IPS-15b (cell line): ENCODE measurements around the gene CXCL1.
"Not testable (repeated sequence)": the region's sequence is repeated elsewhere in the genome, so short reads cannot be mapped to it uniquely, and the experiment has no call there.

ENCODE experiments used
- H3K27me3 ChIP-seq: one replicate; pipeline ENCODE4 v1.6.1; 2013; ENCODE audit warnings: low read length; ENCODE audit not compliant: control insufficient read depth, insufficient read depth
- H3K36me3 ChIP-seq: one replicate; pipeline ENCODE4 v1.6.1; 2013; ENCODE audit warnings: low read length; ENCODE audit not compliant: control insufficient read depth, insufficient read depth
- H3K4me1 ChIP-seq: one replicate; pipeline ENCODE4 v1.6.1; 2013; ENCODE audit warnings: mild to moderate bottlenecking, low read length; ENCODE audit not compliant: control insufficient read depth, insufficient read depth
- H3K4me3 ChIP-seq: one replicate; pipeline ENCODE4 v1.5.1; 2013; ENCODE audit warnings: low read depth, low read length
- H3K9ac ChIP-seq: one replicate; pipeline ENCODE4 v1.6.1; 2013; ENCODE audit warnings: low read depth, mild to moderate bottlenecking, low read length
- H3K9me3 ChIP-seq: one replicate; pipeline ENCODE4 v1.6.1; 2013; ENCODE audit warnings: mild to moderate bottlenecking, low read length; ENCODE audit not compliant: control insufficient read depth, insufficient read depth

Gene CXCL1

DNA sequence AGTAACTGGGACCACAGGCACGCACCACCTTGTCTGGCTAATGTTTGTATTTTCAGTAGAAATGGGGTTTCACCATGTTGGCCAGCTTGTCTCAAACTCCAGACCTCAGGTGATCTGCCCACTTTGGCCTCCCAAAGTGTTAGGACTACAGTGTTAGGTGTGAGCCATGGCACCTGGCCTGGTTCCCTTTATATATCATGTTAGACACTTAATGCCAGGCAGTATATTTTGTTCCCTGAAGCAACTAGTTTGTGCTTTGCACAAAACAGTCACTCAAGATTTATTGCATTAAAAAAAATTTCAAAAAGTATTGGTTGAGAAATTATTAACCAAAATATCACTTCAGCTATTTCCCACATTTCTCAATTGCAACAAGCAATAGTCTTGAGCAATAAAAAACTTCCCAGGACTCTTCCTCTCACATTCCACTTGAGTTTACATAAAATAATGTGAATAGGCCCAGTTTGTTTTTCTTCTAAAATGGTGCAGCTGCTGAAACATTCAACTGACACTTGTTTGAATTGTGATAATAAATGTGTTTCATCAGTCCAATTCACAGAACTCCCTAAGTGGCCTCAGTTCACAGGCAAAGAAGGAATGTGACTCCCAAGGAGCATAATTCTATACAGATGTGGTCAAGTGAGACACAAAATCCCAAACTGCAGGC lies 22.7 kb downstream of the CXCL1 start:
- Histone ChIP-seq H3K9me3 (no peaks in the 10 kb centered on the region), H3K36me3 (no peaks in the 10 kb centered on the region), H3K9ac (no peak overlapping the region), H3K27me3 (no peaks in the 10 kb centered on the region), H3K4me3 (no peak overlapping the region), H3K4me1 (no peaks in the 10 kb centered on the region)

DNA sequence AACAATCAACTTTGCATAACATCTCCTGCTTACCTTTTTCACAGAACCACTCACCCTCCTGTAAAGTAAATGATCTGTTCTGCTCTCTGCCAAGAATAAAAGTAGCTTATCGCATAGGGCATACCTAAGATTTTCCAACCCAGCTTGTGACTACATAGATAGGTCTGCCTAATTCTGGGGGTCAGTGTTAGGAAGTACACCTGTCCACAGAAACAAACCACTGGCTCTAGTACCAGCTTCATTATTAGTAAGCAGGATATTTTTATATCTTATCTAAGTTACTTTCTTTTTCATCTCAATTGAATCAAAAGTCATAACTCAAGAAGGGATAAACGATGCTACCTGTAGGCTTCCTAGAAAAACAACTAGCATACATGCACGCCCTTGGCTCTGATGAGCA lies 23.8 kb downstream of the CXCL1 start:
- no peaks in the 10 kb centered on the region for H3K36me3 ChIP-seq
- H3K4me1 ChIP-seq = no peaks in the 10 kb centered on the region
- H3K9ac ChIP-seq = no peak overlapping the region
- H3K27me3 ChIP-seq = no peaks in the 10 kb centered on the region
- H3K9me3 ChIP-seq = no peaks in the 10 kb centered on the region
- no peak overlapping the region for H3K4me3 ChIP-seq

DNA sequence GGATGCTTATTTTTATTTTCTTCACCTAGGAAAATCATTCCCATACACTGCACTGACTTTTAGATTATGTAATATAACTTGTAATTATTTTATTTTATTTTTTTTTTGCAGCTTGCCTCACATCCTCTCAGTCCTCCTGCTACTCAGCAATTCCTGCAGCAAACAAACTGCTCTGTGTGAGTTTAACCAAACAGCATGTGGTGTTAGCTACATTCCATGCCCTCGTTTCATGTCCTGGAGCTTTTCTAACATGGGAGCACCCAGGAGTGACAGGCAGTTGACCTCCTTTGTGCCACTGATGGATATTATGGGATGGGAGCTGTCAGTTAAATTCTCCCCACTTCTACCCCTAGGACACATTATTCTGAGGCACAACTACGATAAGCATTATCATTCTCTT lies 24.8 kb downstream of the CXCL1 start:
- H3K27me3 ChIP-seq = no peaks in the 10 kb centered on the region
- H3K36me3 ChIP-seq = no peaks in the 10 kb centered on the region
- no peaks in the 10 kb centered on the region for H3K9me3 ChIP-seq
- no peak overlapping the region for H3K4me3 ChIP-seq
- H3K4me1 ChIP-seq = no peaks in the 10 kb centered on the region
- H3K9ac ChIP-seq = no peak overlapping the region

DNA sequence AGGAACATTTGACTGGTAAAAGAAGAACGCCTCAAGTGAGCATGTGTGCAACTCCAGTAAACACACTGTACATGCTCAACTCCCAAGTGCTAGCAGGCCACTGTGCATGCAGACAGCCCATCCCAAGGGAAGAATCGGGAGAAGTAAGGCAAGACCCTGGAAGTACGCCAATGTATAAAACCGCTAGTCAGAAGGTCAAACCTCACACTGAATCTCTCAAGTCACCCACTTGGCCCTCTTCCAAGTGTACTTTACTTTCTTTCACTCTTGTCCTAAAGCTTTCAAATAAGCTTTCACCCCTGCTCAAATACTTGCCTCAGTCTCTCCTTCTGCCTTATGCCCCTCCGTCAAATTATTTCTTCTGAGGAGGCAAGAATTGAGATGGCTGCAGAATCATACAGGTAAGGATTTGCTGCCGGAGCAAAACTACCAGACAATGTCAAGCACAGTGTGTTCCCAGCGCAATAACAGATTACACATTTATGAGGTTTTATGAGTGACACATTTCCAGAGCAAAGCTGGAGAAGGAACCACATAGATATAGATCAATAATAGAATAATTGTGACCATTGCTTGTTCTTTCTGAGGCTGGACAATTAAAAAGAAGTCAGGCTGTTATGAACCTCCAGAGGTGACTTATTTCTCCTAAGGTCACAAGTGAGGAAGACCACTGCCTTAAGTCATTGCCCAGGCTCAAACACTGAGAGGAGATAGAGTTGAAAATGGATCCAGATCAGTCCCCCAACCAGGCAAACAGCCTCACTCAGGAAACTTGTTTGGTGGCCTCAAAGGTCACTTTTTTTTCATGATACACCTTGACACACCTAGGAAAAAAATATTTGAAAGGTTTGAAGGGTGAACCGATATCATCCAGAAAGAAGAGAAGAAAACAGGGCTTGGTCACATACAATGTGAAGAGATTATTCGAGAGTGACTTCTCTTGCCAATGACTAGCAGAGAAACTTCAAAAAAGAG lies 26.3 kb downstream of the CXCL1 start:
- no peaks in the 10 kb centered on the region for H3K9me3 ChIP-seq
- H3K4me3 ChIP-seq = no peak overlapping the region
- no peaks in the 10 kb centered on the region for H3K36me3 ChIP-seq
- H3K4me1 ChIP-seq = no peaks in the 10 kb centered on the region
- H3K27me3 ChIP-seq = no peaks in the 10 kb centered on the region
- no peak overlapping the region for H3K9ac ChIP-seq

DNA sequence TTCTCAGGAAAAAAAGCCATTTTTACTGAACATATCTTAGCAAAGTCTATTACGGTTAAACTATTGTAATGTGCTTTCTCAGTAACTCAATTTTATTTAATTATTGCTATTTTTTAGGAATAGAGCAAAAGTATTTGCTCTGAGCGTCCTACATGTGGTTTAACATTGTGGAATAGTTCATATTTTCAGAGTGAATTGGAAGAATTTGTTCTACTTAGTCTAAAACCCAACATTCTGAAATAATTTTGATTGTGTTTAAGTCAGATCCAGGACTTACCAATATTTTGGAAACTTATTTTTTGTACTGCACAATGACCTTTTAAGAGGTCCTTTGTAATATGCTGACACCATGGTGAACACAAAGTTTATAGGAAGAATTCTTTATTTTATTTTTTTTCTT lies 27.2 kb downstream of the CXCL1 start:
- Histone ChIP-seq H3K27me3 (no peaks in the 10 kb centered on the region), H3K36me3 (no peaks in the 10 kb centered on the region), H3K4me3 (no peak overlapping the region), H3K9ac (no peak overlapping the region), H3K9me3 (no peaks in the 10 kb centered on the region), H3K4me1 (no peaks in the 10 kb centered on the region)

DNA sequence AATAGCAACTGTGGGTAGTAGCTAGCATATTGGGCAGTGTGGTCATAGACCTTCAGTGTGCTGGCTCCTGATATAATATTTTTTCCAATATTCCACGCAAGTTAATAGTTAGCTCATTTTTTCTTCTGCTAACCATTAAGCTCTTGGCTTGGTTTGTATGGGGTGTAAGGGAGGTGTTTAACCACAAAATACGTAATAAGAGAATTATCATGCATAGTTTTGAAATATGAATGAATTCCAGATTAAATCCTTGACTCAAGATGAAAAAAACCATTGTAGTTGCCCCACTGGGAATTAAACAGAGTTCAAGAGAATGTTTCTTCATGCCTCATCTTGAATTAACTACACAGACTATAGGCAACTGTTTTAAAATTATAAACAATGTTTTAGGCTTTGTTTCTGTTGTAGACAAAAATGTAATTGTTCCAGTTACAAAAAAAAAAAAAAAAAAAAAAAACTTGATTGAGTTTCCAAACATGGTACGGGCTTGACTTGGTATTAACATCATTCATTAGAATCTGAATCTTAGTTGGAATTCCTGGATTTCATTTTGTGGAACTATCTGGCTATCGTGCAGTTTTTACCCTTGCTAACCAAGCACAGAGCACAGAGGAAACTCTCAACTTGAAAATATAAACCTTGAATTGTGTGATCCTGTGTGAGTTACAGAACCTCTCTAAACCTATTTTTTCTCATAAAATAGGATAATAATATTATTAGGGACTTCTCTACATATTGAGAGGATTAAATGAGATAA lies 28.4 kb downstream of the CXCL1 start:
- no peak overlapping the region for H3K9ac ChIP-seq
- no peaks in the 10 kb centered on the region for H3K4me1 ChIP-seq
- H3K4me3 ChIP-seq = no peak overlapping the region
- no peaks in the 10 kb centered on the region for H3K9me3 ChIP-seq
- no peaks in the 10 kb centered on the region for H3K27me3 ChIP-seq
- no peaks in the 10 kb centered on the region for H3K36me3 ChIP-seq

DNA sequence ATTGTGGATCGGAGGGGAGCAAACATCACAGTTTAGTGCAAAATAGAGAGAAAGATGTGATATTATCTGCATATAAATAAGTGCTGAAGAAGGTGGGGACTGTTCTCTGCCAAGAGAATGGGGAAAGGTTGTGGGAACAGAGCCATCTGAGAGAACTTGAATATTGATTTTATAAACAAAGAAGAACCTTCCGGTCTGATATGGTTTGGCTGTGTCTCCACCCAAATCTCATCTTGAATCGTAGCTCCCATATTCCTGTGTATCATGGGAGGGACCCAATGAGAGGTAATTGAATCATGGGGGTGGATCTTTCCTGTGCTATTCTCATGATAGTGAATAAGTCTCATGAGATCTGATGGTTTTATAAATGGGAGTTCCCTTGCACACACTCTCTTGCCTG lies 30.1 kb downstream of the CXCL1 start:
- H3K36me3 ChIP-seq, H3K9me3 ChIP-seq, H3K27me3 ChIP-seq, H3K4me1 ChIP-seq, H3K9ac ChIP-seq, H3K4me3 ChIP-seq: not testable (repeated sequence)

DNA sequence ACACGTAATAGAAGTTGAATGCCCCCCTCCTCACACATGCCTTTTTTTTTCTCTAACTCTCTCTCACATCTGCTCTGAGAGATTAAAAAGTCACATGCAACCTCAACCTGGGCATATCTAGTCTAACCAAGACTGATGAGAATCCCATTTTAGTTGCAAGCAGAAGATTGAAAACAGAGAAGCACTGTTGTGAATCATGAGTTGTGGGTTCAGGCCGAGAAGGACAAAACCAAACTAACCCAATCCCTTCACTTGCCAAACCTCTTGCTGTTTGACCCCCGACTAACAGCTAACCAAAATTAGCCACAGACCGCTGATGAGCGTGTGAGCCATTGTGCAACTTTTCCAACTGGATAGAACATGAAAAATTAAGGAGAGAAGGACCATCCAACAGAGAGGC lies 31.8 kb downstream of the CXCL1 start:
- H3K9me3 ChIP-seq = no peaks in the 10 kb centered on the region
- no peaks in the 10 kb centered on the region for H3K36me3 ChIP-seq
- no peaks in the 10 kb centered on the region for H3K4me1 ChIP-seq
- no peak overlapping the region for H3K4me3 ChIP-seq
- H3K9ac ChIP-seq = no peak overlapping the region
- no peaks in the 10 kb centered on the region for H3K27me3 ChIP-seq

DNA sequence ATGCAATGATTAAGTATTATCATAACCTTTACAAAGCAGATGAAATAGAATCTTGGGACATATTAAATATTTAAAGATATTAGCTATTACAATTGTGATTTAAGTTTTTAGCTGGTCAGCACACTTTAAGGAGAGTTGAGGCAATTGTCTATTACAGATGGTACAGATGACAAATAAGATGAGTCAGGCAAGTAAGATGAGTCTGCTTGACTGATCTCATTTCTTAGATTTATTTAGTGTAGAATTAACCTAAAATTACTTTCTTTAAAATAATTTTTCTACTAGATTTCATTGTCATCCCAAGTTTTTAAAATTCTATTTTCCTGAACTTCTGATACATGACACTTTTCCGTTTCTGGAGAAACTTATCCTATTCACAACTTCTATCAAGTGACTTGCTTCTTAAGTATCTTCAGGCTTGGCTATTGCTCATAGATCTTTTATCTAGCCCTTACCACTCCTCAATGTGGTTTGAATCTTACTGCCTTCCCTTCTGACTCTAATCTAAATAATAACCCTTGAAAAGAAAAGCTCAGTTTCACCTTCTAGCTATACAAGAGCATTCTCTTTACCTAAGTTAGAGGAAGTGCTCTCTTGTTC lies 32.9 kb downstream of the CXCL1 start:
- H3K4me1 ChIP-seq = no peaks in the 10 kb centered on the region
- H3K4me3 ChIP-seq = no peak overlapping the region
- no peaks in the 10 kb centered on the region for H3K27me3 ChIP-seq
- H3K36me3 ChIP-seq = no peaks in the 10 kb centered on the region
- H3K9ac ChIP-seq = no peak overlapping the region
- no peaks in the 10 kb centered on the region for H3K9me3 ChIP-seq

DNA sequence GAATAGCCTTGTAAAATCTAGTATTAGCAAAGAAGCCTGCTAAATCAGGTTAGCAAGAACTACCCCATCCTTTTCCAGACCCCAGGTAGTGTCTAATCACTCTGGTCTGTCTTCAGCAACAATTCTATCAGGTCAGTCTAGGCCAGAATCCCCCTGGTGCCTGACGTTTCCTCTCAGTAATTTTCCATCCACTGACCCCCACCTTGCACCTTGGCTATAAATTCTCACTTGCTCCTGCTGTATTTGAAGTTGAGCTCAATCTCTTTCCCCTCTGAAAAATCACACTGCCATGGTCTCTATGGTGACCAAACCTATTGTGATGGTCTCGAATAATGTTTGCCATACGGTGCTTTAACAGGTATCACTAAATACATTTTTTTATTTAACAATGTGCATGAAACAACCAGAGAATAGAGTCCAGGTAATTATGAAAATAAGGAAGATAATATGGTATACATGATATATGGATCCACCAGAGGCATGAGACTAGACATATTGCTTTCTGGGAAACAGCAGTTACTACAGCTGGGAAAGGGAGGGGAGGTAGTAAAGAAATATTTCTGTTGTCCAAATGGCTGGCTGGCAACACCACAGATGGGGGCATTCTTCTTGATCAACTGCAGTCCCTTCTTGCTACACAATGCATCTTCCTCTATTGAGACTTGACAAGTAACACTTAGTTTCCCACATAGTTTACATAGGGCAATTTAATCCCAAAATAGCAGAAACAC lies 33.8 kb downstream of the CXCL1 start:
- Histone ChIP-seq H3K36me3 (no peaks in the 10 kb centered on the region), H3K27me3 (no peaks in the 10 kb centered on the region), H3K4me3 (no peak overlapping the region), H3K9ac (no peak overlapping the region), H3K9me3 (no peaks in the 10 kb centered on the region), H3K4me1 (no peaks in the 10 kb centered on the region)

DNA sequence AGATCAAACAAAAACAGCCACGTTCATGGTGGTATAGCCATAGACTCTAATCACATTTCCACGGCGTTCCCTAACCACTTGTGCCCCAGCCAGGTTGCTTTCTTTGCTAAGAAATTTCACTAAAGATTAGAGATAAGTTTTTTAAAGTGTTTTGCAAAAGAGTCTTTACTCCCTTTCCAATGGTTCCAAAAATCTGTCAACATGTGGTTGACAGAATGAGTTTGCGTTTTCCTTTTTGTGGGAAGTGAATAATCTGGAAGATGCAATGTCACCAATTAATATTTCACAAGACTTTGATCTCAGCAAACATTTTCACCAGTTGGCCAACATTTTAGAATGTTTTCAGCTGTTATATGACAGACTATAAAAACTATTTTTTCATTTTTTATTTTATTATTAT lies 35.3 kb downstream of the CXCL1 start:
- Histone ChIP-seq H3K27me3 (no peaks in the 10 kb centered on the region), H3K9me3 (no peaks in the 10 kb centered on the region), H3K4me1 (no peaks in the 10 kb centered on the region), H3K36me3 (no peaks in the 10 kb centered on the region), H3K4me3 (no peak overlapping the region), H3K9ac (no peak overlapping the region)
